ENCODE results near the gene IFIT2. TPM values are rescaled to one million over a fixed set of nuclear protein-coding genes. Genes with fewer than 3 reads are reported as not detected.

Gene IFIT2
- total RNA-seq, 1 experiment from 2014 or later = not detected

GRCh38 chr10:89303161-89303560 lies 1.3 kb downstream of the IFIT2 start:
- no peak overlapping the region for H4K5ac ChIP-seq (ENCODE audit: insufficient read length, low read depth, low read length)
- H2BK20ac ChIP-seq (ENCODE audit: low read depth, low read length, poor library complexity, severe bottlenecking) = no peak overlapping the region
- Mint-ChIP-seq H3K27ac (no peak overlapping the region), H3K27me3 (ENCODE audit: low read depth) (no peaks in the 10 kb centered on the region; the same call in 1 of the 2 replicates), H3K36me3 (ENCODE audit: insufficient read depth in 1 of 3, low read depth in 3 of 3) (peaks cover 0 to 2% (median 0%) of the 10 kb centered on the region in 3 experiments; a peak in 1 of 7 replicates), H3K4me3 (no peak overlapping the region), H3K4me1 (peaks cover 14 to 16% of the 10 kb centered on the region in 2 experiments), H3K9me3 (0 out of 5 replicates have a peak, but pooled peaks cover 0 to 3% of the 10 kb centered on the region in 2 experiments)
- no peak overlapping the region for H3K23ac ChIP-seq (ENCODE audit: insufficient read length, low read depth, low read length)
- H4K91ac ChIP-seq (ENCODE audit: insufficient read length, low read depth, low read length) = no peak overlapping the region
- H2AK5ac ChIP-seq (ENCODE audit: insufficient read length, low read length) = no peak overlapping the region
- TF ChIP-seq CTCF (conservative IDR thresholded peaks at IDR 0.05) = no peak
- no peak for DNase-seq
- H3K18ac ChIP-seq (ENCODE audit: insufficient read length, low read depth, low read length) = no peak overlapping the region
- no peak overlapping the region for H3K4me2 ChIP-seq (ENCODE audit: insufficient read depth, insufficient read length, low read length)
- H3K79me2 ChIP-seq (ENCODE audit: insufficient read depth, low read length) = no peaks in the 10 kb centered on the region
- no peak overlapping the region for H3K9ac ChIP-seq (ENCODE audit: extremely low read depth, insufficient read length, low read length)
- H3K9me3 ChIP-seq (ENCODE audit: control insufficient read depth, low read depth, low read length) = no peaks in the 10 kb centered on the region
- H2BK120ac ChIP-seq (ENCODE audit: low read depth, low read length, poor library complexity, severe bottlenecking) = no peak overlapping the region
- H3K23me2 ChIP-seq (ENCODE audit: insufficient read length, low read depth, low read length, poor library complexity, severe bottlenecking) = no peaks in the 10 kb centered on the region
- no peak overlapping the region for H4K8ac ChIP-seq (replicated peaks; ENCODE audit: insufficient read length, low read depth, low read length)
- H3K79me1 ChIP-seq (ENCODE audit: insufficient read depth, low read depth, low read length, poor library complexity, severe bottlenecking) = no peaks in the 10 kb centered on the region
- H2BK12ac ChIP-seq (ENCODE audit: insufficient read length, low read depth, low read length) = no peak overlapping the region
- no peak overlapping the region for H3K56ac ChIP-seq (ENCODE audit: insufficient read length, low read depth, low read length)
- no peak overlapping the region for H3K27ac ChIP-seq (ENCODE audit: insufficient read length, low read depth, low read length)
- no peak overlapping the region for H3K14ac ChIP-seq (ENCODE audit: insufficient read depth, low read length)
- H3K4ac ChIP-seq (ENCODE audit: low read depth, low read length) = no peak overlapping the region
- WGBS (ENCODE audit: extremely low coverage, insufficient read length, low lambda C conversion rate) = no CpG with 5 or more reads among the region's 2 CpGs
- no peak overlapping the region for H2BK5ac ChIP-seq (ENCODE audit: insufficient read length, low read length)
- peaks cover 3% of the 10 kb centered on the region for H3K4me1 ChIP-seq (ENCODE audit: insufficient read depth, low read length)
- H2BK15ac ChIP-seq (ENCODE audit: low read depth, low read length) = no peak overlapping the region
- no peak overlapping the region for H2AFZ ChIP-seq (ENCODE audit: low read length)
- no peaks in the 10 kb centered on the region for H3K27me3 ChIP-seq (ENCODE audit: insufficient read depth, low read length)
- H4K20me1 ChIP-seq (ENCODE audit: control insufficient read depth, insufficient read depth, insufficient read length) = no peaks in the 10 kb centered on the region
- no peak overlapping the region for H3T11ph ChIP-seq (ENCODE audit: low read length)

Measured in H9 (cell line).